8988T (cell line): ENCODE measurements around the gene GRID2.

Experiments
- DNase-seq: peaks from one replicate; pipeline ENCODE4 v3.0.0; 2011

GRID2 gene

DNA sequence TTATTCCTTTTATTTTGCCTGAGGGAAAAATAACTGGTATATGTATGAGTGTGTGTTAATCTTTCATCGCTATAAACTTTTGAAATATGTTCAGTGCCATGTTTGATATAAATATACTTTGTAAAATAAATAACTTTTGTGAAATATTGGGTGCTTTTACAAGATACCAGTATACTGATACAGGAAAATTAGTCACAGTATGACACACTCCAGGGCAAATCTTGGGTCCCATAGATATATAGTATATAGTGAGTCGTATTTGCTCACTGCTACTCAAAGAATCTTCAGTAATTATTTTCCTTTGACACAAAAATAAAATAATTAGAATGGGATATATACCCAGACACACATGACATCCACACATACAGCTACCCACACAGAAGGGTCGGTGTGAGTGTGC lies 472.3 kb downstream of the GRID2 start:
- DNase-seq = no peak

DNA sequence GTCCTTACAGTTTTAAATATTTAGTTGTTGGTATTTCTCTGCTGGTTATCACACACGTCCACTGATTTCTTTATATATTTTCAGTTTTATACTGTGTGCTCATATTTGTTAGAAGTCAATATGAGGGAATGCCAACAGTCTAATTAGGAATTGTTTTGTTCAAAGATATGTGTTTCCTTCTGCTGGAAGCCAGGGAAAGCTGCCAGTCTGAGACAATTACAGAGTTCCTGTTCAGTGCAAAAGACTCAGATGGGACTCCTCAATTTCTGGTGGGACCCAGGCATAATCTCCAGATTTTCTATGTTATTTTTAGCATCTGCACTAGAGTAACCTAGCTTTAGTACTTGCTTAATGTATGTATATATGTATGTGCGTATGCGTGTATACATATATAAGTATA lies 486.0 kb downstream of the GRID2 start:
- no peak for DNase-seq

DNA sequence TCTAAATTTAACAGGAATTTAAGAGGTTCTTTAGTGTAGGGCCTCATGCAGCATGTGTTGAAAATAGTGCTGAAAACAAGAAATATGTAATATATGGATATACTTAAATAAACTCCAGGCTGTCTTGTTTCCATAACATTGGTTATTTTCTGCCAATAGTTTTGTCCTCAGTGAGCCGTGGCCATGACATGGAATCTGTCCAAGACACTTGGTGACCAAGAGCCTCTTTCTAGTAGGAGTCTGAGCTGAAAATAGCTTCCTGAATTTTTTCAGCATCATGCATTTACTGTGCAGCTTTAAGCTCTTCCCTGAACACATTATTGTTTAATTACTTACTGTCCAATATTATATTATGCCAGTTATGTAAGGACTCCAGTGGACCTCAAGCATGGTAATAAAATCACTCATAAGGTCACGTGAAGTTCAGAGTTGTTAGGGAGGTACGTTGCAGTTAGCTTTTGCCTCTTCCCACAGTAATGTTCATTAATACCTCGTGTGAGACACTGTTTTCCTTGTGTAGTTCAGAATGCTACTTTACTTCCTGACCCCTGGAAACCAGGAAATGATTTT lies 488.2 kb downstream of the GRID2 start:
- no peak for DNase-seq

DNA sequence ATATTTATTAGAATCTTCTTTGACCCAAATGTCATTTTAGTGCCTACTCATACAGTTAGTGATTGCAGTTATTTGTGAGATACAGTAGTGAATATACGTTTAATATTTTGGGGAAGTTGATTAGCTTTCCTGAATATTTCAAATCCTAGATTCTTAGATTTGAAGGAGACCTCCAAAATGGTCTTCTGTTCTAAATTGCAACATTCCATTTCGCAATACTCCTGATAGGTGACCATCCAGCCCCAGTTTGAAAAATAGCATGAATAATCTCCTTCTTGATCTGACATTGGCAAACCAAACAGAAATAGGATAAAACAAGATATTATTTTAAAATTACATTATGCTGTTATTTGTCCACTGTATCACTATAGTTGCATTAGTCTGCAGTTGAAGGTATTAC lies 505.6 kb downstream of the GRID2 start:
- DNase-seq = no peak

DNA sequence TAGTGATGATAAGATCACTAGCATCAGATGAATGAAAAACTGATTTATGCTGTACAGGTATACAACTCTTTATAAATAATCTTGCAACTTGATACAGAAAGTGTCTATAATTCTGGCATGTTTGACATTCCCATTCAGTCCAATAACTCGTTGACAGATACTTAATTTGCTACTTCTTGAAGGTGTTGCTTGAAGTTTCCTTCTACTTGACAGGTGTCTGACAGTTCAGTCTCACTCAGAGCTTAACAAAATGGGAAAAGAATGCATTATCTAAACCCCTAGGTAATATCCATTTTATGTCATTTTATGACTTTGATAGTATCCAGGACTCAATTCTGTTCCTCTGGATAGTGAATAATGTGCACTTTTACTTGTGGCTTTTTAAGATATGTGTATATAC lies 508.9 kb downstream of the GRID2 start:
- DNase-seq = no peak

DNA sequence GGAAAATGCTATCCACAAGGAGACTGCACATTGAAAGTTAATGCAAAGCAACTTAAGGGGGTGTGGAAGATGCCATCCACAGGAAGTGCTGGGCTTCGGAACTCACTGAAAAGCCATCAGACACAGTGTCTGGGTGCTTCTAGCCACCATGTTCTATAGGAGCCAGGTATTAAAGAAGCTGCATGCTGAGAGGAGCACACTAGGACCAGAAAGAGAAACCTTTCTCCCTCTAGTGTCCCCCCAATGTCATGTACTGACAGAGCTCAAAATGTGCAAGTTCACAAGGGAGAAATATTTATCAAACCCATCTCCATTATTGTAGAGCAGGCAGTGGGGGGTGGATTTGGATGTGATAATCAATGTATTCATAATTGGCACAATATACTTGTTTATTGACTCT lies 510.9 kb downstream of the GRID2 start:
- DNase-seq = no peak

DNA sequence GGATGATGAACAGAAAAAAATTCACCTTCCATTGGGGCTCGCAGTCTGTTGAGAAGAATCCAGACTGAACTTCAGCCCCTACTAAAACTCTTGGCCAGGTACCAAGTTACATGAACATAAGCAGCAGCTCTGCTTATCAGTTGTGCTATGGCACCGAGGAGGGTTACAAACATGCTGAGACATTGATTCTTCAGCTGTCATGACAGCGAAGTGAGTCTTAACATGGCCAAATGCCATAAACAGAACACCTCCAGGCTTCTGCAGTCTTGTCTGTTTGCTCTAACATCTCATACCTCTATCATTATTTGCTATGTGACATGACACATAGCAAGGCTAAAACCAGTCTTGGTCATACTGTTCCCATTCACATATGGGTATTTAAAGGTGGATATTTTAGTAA lies 521.5 kb downstream of the GRID2 start:
- DNase-seq = no peak

DNA sequence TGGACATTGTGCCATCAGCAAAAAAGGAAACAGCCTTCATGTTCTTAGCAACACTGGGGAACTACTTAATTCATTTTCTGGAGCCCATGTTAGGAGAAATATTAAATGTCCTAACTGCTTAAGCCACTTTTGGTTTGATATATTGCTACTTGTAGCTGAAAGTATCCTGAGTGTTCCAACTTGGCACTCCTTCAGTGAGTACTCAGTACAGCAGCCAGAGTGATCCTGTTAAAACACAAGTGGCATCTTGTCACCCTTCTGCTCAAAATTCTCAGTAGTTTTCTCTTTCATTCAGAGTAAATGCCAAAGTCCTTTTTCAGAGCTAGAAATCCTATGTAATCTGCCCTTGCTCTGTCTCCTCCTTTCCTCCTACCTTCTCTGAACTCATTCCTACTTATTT lies 522.0 kb downstream of the GRID2 start:
- DNase-seq = no peak

DNA sequence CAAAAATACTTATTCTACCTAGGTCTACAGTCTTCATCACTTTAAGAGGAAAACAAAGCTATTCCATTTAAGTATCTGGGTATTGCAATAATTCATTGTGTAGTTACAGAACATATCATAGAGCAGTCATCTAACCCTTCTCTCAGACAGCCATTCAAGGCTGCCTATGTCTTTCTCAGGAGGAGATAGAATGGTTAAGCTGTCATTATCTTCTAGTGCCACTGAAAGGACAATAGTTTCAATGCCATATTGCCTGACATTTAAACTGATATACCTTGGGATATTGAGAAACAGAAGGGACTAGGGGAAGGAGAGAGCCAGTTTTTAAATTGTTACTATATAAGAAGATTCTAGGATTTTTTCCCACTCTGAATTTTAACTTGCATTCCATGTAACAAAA lies 527.0 kb downstream of the GRID2 start:
- no peak for DNase-seq

DNA sequence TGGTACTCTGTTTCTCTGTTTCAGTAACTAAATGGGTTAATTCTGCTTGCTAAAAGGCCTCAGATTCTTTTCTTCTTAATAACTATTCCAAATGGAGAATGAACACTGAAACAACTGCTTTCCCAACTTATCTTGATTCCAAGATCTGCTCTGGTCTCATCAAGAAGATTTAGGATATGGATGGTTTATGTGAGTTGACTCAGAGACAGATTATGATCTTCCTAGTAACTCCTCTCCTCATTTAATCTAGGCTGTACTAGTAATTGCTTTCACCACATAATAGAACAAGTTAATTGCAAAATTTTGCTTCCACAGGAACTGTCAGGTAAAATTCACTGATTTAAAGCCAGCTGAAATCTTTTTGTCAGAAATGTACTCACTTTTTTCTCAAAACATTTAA lies 537.1 kb downstream of the GRID2 start:
- DNase-seq = no peak

DNA sequence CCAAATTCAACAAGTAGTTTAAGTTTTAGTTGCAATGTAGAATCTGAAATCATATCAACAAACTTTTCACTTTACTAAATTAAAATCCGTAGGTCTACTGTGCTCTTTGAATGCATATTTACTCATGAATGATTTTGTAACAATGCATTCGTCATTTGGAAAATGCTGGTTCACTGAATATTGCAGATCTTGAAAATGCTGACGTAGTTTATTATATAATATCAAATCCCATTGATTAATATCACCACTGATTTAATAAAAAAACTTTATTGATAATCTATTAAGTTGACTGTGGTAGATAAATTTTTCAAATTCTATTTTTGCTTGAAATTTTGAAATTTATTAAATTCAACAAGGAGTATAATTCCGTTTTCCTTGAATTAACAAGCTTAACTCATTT lies 540.0 kb downstream of the GRID2 start:
- DNase-seq = no peak

DNA sequence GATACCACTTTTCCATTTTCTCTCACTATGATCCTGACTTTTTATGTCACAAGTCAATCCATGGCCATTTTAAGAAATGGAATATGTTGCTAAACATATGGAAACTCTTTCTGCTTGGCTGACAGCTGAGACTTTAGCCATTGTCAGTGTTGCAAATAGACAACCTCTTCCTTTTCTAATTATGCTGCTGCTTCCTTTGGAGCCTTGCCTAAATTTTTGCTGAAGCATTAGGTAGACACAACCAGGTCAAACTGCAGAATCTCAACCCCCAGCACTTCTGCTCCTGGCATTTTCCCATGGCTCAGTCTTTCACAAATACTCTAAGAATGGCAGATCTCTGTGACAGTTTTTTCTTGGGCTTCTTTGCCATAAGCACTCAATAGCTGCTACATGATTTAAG lies 543.3 kb downstream of the GRID2 start:
- DNase-seq = no peak

DNA sequence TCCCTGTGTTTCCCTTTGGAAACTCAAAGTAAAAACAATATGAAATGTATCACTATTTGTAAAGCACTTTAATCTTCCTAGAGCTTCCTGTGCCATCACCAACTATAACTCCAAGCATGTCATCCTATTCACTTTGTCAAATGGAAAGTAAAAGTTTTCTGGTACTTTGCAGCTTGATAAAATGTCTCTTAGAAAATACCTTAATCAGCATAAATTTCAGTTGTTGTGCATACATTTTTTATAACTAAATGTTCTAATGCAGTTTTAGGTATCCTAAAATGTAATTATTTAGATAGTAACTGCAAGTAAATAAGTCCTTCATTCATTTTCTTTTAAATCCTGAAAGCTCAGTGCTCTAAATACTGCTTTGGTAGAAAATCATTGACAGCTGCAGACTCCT lies 558.7 kb downstream of the GRID2 start:
- no peak for DNase-seq

DNA sequence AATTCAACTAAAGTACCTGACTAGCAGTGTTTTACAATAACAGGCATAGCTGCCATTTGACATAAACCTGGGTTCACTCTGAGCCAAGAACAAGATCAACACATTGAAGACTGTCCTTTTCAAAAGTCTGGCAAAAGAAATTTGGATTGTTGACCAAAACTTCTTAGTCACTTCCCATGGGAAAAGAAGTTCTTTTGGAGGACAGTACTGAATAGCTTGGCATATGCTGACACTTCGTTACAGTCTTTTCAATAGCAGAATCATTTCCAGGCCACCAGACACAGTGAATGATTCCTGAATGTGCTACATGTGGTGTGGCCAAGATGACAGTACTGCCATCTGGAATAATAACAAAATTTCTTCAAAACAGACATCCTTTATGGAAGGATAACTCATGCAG lies 560.3 kb downstream of the GRID2 start:
- DNase-seq = no peak

DNA sequence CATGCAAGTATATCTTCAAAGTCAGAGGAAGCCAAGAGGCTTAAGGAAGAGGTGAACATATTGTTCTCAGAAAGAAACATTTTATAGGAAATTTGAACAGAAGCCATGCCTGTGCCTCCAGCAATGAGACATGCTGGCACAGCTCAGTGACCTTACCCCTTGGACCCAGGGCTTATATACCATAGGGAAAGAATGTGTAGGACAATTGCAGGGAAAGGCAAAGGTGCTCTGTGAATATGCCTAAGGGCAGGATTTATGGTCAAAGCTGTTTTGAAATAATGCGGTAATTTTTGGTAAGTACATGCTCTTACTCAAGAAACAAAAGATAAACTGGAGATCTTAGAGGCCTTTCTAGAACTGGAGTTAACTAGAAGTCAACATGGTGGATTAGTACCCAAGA lies 568.8 kb downstream of the GRID2 start:
- no peak for DNase-seq

DNA sequence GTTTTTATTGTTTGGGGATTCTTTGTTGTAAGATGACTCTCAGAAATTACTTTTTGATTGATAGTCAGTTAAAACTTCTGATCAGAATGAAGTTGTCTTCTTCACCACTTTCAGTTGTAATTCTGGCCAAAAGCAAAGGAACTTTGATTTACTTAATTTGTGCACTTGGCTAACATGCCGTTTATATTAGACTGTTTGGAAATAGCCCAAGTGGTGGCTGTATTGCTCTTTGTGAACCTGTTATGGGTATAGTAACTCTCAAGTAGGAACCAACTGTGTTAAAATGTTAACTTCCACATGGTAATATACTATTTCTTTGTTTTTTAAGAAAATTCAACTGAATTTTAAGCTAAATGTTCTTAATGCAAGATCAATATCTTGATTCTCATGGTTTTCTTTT lies 581.9 kb downstream of the GRID2 start:
- DNase-seq = no peak

DNA sequence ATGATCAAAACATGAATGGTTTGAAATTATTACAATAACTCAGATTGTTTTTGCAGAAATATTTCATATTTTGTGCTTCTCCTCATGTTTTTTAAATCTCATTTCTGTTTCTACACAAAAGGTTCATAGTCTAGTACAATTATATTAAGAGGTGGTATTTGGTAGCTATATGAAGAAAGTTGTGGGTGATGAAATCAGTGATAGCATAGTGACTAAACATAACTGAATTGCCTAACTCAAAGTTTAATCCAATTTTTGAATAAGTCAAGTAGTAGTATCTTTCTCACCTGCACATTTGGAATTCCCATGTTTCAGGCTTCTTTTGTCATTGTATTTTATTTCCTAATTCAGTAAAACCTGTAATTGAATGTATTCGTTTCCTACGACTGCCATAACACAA lies 648.7 kb downstream of the GRID2 start:
- DNase-seq = no peak

DNA sequence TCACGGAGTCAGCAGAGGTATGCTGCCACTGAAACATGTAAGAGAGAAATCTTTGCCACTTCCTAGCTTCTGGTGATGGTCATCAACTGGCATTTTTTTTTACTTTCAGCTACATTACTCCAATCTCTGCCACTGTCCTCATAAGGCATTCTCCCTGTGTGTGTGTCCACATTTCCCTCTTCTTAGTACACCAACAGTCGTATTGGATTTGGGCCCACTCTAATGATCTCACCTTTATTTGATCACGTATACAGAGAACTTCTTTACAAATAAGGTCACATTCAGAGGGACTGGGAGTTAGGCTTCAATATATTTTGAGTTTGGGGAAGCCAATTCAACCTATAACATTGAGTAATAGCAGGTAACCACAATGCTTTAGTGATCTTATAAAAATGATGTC lies 649.1 kb downstream of the GRID2 start:
- no peak for DNase-seq

DNA sequence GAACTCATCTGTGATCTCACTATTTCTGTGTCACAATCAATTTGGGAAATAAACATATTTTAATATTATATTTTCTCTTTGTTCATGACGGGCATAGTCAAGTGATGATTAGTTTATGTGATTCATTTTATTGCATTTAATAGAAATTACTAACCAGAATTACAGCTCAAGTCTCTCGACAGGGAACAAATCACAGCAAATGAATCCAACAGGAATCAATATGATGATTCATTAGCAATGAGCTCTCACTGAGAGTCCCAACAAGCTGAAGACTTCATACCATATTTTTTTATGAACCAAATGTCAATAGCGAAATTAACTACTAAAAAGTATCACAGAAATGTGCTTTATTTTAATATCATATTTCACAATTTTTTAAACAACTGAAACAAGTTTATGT lies 649.7 kb downstream of the GRID2 start:
- DNase-seq = no peak

DNA sequence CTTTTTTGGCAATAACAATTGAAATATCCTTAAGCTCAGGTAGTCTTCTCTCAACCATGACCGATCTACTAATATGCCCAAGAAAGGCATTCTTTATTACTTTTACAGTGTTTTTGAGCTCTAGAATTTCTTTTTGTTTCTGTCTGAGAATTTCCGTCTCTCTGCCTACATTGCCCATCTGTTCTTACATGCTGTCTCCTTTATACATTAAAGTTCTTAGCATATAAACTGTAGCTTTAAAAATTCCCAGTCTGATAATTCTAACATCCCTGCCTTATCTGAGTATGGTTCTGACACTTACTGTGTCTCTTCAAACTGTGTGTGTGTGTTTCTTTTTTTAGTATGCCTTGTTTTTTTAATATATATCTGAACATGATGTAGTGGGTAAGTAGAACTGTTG lies 658.1 kb downstream of the GRID2 start:
- no peak for DNase-seq

DNA sequence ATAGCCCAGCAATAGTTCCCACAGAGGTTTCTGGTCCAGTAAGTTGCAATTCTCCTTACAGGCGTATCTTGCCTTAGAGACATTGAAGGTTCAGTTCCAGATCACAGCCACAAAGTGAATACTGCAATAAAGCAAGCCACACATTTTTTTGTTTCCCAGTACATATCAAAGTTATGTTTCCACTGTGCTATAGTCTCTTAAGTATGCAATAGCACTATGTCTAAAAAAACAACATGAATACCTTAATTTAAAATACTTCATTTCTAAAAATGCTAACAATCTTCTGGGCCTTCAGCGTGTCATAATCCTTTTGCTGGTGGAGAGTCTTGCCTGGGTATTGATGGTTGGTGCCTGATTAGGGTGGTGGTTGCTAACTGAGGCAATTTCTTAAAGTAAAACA lies 659.1 kb downstream of the GRID2 start:
- no peak for DNase-seq

DNA sequence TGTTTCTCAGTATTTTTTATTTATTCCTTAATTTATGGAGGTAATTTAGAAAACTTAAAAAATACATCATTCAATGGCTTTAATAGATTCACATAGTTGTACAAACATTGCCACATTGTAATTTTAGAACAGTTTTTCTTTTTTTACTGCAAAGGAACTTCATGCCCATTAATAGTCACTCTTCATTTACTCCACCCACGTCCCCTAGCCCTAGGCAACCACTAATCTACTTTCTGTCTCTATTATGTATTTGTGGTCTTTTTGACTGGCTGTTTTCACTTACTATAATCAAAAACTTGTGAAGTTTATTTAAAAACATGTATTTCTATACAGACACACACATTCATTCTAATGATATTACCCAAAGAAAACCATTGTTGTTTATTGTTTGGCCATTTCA lies 664.8 kb downstream of the GRID2 start:
- no peak for DNase-seq

DNA sequence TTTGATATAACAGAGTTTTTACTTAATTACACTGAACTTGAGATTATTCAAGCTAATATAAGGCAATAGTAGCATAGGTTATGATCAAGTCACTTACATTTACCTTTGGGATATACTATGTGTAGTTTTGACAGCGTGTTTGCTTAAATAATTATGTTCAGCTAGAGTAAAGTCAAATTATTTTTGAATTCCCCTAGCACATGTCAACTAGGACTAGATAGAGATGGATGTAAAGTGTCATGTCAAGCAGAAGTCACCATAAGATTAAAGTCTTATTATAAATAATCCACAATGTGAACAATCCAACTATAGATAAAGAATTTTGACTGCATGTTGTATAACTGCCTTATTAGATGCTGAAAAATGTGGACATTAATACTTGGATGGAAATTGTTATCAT lies 665.2 kb downstream of the GRID2 start:
- DNase-seq = no peak

DNA sequence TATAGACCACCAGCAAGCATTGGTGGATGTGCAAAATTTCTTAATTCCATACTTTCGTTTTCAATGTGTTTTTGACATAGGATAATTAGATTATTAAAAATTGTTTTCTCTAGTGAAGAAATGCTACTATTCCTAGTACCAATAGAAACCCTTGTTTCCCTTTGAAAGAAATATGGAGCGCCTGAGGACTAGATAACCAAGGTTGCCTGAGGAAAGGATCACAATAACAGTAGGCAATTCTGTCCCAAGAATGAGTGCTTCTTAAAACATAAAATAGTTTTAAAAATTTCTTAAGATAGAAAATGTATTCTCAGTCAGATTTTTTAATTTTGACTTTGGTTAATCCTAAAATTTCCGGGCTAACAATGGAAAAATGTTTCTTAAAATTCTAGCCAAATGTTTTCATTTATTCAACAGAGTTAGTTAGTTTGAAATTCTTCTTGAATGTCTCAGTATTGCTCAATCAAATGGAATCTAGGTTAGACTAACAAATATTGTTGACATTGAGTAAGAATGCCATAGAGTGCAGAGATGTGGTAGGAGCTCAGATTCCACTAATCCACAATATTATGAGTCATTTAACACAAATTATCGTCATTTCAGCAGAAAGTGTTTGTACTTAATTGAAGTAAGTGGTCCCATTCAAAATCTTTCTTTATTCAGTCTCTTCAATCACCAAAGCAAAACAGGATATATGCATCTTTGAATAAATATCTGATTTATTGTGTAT lies 666.0 kb downstream of the GRID2 start:
- DNase-seq = no peak

DNA sequence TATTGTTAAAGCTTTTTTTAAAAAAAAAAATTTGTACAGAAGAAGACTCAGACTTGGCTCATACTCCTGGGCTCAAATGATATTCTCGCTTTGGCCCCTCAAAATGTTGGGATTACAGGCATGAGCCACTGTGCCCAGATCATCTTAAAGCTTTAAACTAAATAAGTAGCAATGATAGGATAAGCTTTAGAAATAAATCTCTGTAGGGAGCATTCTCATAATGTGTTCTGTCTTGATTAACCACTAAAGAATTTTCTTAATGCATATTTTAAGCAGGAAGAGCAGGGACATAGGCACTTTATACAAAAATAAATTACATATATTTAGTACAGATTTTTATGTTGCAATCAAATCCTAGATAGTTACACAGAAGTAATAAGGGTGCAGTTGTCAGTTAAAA lies 667.2 kb downstream of the GRID2 start:
- DNase-seq = no peak
